KMS-11 (cell line): ENCODE data around the gene USP47.
A peak's percentile ranks its signal among the peaks of the same experiment; 100 is the strongest.

Experiments
- H2AFZ ChIP-seq: fragments of 200-600 bp; sonication (generic); 2 replicates; pipeline ENCODE4 v1.6.1; 2016; ENCODE audit warnings: antibody characterized with exemption, mixed run types, low read depth
- H3K27ac ChIP-seq: fragments of 200-600 bp; sonication (generic); 2 replicates; pipeline ENCODE4 v1.6.1; 2016; ENCODE audit warnings: mild to moderate bottlenecking, mixed run types
- H3K27me3 ChIP-seq: fragments of 200-600 bp; sonication (generic); 2 replicates; pipeline ENCODE4 v1.6.1; 2017; ENCODE audit warnings: mild to moderate bottlenecking, low read depth, mixed run types, moderate library complexity; ENCODE audit not compliant: insufficient read depth
- H3K36me3 ChIP-seq: fragments of 200-600 bp; sonication (generic); 2 replicates; pipeline ENCODE4 v1.6.1; 2017; ENCODE audit warnings: mild to moderate bottlenecking, mixed run types; ENCODE audit not compliant: insufficient read depth
- H3K4me1 ChIP-seq: fragments of 200-600 bp; sonication (generic); 2 replicates; pipeline ENCODE4 v1.6.1; 2016; ENCODE audit warnings: mild to moderate bottlenecking, low read depth, mixed run types; ENCODE audit not compliant: poor library complexity, severe bottlenecking
- H3K4me2 ChIP-seq: fragments of 200-600 bp; sonication (generic); 2 replicates; pipeline ENCODE4 v1.7.0; 2016; ENCODE audit warnings: mild to moderate bottlenecking, mixed run types
- H3K4me3 ChIP-seq: fragments of 200-600 bp; sonication (generic); IDR thresholded peaks from 2 replicates; pipeline ENCODE4 v1.6.1; 2017; ENCODE audit warnings: low read depth, low read length, mixed read lengths; ENCODE audit not compliant: insufficient read depth
- H3K79me2 ChIP-seq: fragments of 200-600 bp; sonication (generic); 2 replicates; pipeline ENCODE4 v1.6.1; 2016; ENCODE audit warnings: low read depth, mixed run types; ENCODE audit not compliant: insufficient read depth
- H3K9ac ChIP-seq: fragments of 200-600 bp; sonication (generic); 2 replicates; pipeline ENCODE4 v1.6.1; 2016; ENCODE audit warnings: mild to moderate bottlenecking, mixed run types
- H4K20me1 ChIP-seq: fragments of 200-600 bp; sonication (generic); 2 replicates; pipeline ENCODE4 v1.6.1; 2016; ENCODE audit warnings: mild to moderate bottlenecking, mixed run types; ENCODE audit not compliant: insufficient read depth
- CTCF ChIP-seq: fragments of 200-600 bp; sonication (generic); conservative IDR thresholded peaks from 2 replicates; pipeline ENCODE4 v1.6.1; 2017; ENCODE audit warnings: low read depth, mild to moderate bottlenecking, antibody characterized with exemption, low read length, moderate library complexity, mixed read lengths

The USP47 gene

GRCh38 chr11:11857769-11858168 lies 16.0 kb downstream of the USP47 start:
- H3K4me1 ChIP-seq = peaks cover 30% of the 10 kb centered on the region
- H3K9ac ChIP-seq = no peak overlapping the region
- peaks cover 18% of the 10 kb centered on the region for H4K20me1 ChIP-seq

GRCh38 chr11:11858676-11859075 lies 16.9 kb downstream of the USP47 start:
- Histone ChIP-seq H3K4me1 (peaks cover 38% of the 10 kb centered on the region), H3K27me3 (no peaks in the 10 kb centered on the region), H3K27ac (no peak overlapping the region), H3K4me2 (no peak overlapping the region), H3K4me3 (no peak overlapping the region), H3K9ac (no peak overlapping the region), H3K79me2 (peaks cover 85% of the 10 kb centered on the region), H4K20me1 (peaks cover 19% of the 10 kb centered on the region), H2AFZ (no peak overlapping the region), H3K36me3 (no peaks in the 10 kb centered on the region)
- TF ChIP-seq CTCF = no peak

More at GRCh38 chr11:11857769-11858168, 16.0 kb downstream of the USP47 start:
- 0 out of 2 replicates have a peak overlapping the region, but pooled peaks have one; percentile 10 for H3K4me2 ChIP-seq
- no peak overlapping the region for H3K27ac ChIP-seq
- no peak overlapping the region for H3K4me3 ChIP-seq
- no peak overlapping the region for H2AFZ ChIP-seq
- H3K27me3 ChIP-seq = no peaks in the 10 kb centered on the region
- H3K36me3 ChIP-seq = no peaks in the 10 kb centered on the region
- peaks cover 85% of the 10 kb centered on the region for H3K79me2 ChIP-seq
- no peak for TF ChIP-seq CTCF

GRCh38 chr11:11860103-11860979 lies 18.6 kb downstream of the USP47 start:
- Histone ChIP-seq H3K4me2 (no peak overlapping the region), H3K27ac (no peak overlapping the region)

GRCh38 chr11:11862999-11863398 lies 21.2 kb downstream of the USP47 start:
- Histone ChIP-seq H3K36me3 (no peaks in the 10 kb centered on the region), H3K4me3 (no peak overlapping the region), H4K20me1 (peaks cover 13% of the 10 kb centered on the region), H2AFZ (no peak overlapping the region), H3K79me2 (peaks cover 88% of the 10 kb centered on the region), H3K4me1 (peaks cover 55% of the 10 kb centered on the region), H3K27ac (no peak overlapping the region), H3K9ac (no peak overlapping the region), H3K4me2 (no peak overlapping the region), H3K27me3 (no peaks in the 10 kb centered on the region)
- TF ChIP-seq CTCF = no peak

More at GRCh38 chr11:11860103-11860979, 18.6 kb downstream of the USP47 start:
- Histone ChIP-seq H3K27me3 (no peaks in the 10 kb centered on the region), H3K36me3 (no peaks in the 10 kb centered on the region), H3K9ac (no peak overlapping the region), H2AFZ (no peak overlapping the region), H3K4me3 (no peak overlapping the region), H3K4me1 (peaks cover 55% of the 10 kb centered on the region), H4K20me1 (peaks cover 27% of the 10 kb centered on the region), H3K79me2 (peaks cover 77% of the 10 kb centered on the region)
- no peak for TF ChIP-seq CTCF
